NCI-H146 treated with DMSO at 0.1 percent for 48 hours (cell line): Measurements from ENCODE around the gene DLL1.
A peak's percentile ranks its signal among the peaks of the same experiment; 100 is the strongest.

Experiments used
- DNase-seq: peaks from one replicate; lab custom pipeline; 2025; ENCODE audit not compliant: unreplicated experiment; lab: John Stamatoyannopoulos, UW

The DLL1 gene

DNA sequence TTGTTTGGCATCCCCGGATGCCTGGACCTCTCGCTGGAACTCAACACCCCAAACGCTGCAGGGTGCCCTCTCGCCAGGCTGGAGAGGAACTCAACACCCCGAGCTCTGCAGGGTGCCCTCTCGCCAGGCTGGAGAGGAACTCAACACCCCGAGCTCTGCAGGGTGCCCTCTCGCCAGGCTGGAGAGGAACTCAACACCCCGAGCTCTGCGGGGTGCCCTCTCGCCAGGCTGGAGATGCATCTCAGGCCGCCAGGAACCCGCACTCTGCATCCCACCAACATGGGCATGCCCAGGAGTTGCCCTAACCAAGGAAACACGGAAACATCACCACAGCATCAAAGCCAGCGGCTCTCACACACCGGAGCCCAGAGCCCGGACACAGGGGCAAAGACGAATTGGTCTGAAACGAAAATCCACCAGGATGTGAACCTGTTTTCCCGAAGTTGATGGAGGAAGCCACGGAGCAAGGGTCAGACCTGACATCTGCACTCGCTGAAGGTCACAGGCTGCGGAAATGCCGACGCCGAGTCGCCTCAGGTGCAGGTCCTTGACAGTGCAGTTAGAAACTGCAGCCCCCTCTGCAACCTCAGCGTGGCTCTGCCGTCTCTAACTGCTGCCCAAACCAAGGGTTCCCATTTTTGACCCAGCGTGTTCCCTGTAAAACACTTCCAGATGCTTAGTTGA, 37.5 kb downstream of the DLL1 start:
- DNase-seq, result peak; percentile 65

DNA sequence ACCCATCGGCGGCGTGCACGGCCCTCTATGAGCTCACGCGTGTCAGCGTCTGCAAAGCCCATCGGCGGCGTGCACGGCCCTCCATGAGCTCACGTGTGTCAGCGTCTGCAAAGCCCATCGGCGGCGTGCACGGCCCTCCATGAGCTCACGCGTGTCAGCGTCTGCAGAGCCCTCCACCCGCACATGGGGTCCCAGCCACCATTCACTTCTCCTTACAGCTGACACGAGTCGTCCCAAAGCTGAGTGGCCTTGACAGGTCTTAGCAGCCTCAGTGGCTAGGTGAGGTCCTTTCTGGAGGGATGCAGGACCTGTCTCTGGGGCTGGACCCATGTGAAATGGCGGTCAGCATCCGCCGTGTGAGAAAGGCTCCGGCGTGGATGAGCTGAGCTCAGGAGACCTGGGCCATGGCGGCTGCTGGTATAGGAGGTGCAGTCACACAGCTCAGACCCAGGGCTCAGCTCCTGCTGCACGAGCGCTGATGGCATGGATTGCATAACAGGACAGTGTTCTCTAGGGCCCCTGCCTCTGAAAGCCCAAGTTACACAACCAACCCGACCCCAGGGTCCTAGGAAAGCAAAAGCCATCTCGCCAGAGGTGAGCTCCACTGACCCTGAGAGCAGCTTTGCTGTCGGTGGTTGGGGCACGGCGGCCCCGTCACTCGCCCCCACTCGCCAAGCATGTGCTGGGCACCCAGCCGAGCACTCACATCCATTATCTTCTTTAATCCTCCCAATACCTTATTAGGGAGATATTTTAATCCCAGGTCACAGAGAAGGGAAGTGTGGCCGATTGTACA, 38.9 kb downstream of the DLL1 start:
- no peak for DNase-seq

GRCh38 chr6:170250981-170251775, 39.7 kb downstream of the DLL1 start:
- DNase-seq, result no peak

DNA sequence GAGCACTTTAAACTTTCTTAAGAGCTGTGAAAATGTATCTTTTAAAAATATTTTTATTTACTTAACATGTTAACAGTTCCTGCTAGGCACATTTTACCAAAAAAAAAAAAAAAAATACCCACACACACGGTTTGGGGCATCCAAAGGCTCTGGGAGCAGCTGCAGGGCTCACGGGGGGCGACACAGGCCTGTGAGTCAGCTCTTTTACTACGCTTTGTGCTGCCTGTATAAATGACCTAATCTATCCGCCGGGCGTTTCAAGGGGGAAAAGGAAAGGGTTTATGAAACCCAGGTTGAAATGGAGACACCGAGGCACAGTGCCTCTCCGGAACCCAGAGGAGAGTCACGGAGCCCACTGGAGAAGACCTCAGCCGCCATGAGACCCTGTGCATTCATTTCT, 40.4 kb downstream of the DLL1 start:
- DNase-seq, result no peak

DNA sequence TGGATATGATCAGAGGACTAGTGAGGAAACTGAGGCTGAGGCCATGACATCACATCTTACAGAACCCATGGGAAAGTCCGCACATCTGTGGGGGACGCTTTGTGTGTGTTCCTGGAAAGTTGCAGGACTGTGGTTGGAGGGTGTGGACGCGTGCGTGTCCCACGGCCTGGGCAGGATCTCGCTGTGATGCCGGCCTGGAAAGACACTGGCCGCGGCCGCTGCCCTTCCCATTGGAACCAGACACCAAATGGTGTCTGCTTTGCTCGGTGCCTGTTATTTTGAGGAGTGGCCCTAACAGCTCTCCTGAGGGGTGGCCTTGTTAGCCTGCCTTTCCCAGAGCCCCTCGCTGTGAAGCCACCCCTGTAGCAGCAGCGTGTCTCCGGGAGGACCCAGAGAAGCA, 41.1 kb downstream of the DLL1 start:
- no peak for DNase-seq

DNA sequence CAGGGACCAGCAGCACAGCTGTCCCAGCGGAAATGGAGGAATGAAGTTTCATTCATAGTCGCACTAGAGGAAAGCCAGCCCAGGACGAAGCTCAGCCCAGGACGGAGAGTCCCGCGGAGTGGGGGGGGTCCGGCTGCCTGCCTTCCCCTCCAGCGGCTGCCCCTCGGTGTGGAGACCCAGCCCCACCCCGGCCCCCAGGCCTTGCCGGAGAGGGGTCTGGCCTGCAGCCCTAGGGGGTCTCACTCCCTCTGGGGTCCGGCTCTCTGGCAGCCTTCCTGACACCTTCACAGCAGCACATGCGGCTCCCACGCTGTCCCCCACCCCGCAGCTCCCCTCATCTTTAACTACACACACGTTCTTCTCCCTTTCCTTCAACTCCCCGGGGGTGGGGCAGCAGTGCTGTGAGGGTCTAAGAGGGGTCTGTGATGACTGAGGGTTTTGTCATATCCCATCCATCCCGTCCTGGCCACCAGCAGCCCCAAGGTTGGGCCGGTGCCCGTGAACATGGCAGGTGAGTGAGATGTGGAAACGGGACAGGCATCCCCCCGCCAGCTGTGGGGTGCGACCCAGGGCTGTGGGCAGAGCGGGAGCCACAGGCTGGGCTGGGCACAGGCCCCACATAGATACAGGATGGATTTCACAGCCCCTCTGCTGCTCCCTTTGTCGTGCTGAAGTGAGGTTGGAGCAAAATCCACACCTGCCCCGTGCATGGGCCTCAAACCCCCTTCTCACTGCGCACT, 41.8 kb downstream of the DLL1 start:
- no peak for DNase-seq

DNA sequence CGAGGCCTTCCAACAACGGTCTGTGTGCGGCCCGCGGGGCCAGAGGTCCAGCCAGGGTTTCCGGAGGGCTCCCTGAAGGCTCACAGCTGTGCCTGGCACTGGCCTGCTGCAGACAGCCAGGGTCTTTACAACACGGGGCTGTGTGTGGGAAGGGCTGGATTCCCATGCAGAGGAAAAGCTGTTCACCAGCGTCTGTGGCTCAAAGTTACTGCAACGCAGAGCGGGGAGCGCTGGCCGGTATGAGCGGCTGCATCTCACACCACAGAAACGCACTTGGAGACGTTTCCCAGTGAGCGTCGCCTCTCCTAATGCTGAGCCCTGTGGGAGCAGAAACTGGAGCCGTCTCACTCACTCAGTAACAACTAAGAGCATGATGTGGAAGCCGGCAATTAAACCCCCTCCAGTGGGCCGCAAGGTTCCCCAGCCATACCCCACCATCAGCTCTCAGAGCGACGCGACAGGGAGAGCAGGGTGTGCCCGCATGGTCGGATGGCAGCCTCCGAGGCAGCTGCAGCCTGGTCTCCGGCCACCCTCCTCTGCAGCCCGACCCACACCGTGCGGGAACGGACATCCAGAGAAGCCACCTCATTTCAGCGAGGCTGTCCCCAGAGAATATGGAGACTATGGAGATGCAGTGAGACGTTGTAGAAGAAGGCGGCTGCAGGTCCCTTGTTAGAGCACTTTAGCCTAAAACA, 42.6 kb downstream of the DLL1 start:
- DNase-seq, result no peak

DNA sequence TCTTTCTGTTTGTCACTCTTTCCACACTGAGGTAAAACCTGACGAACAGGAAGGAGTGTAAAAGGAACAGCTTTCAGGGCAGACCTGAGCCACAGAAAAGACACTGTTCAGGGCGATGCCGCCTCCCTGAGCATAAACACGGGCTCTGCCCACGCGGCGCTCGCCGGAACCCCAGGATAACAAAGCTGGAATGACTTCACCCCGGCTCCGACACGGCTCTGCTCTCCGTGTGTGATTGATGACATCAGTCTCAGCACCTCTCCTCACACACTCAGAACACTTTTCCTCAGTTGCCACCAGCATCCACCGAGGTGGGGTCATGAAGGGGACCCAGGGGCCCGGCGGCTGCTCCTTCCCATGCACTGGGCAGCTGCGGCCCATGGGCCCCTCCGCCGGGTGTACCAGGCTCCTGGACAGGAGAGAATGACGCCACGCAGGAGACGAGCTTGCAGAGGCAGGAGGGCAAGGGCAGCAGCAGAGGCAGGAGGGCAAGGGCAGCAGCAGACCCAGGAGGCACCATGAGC, 43.6 kb downstream of the DLL1 start:
- no peak for DNase-seq

DNA sequence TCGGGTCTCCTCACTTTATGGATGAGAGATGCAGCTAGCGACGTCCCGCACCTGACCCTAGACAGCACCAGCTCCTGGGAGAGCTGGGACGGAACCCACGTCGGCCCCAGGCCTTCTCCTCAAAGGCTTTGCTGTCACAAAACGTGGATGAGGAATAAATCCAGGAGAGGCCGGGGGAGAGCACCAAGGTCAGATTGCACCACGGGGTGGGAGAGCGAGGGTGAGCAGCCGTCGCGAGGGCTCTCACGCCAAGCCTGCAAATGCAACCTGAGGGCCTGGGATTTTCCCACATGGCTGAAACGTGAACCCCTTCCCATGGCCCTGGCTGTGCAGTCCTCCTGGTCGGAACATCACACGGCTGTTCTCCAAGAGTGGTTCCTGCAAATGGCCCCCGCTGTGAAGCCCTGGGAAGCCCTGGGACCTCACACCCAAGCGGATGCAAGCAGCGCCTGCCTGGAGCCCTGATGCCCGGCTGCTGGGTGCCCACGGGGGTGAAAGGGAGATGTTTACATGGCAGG, 45.3 kb downstream of the DLL1 start:
- DNase-seq, result no peak

DNA sequence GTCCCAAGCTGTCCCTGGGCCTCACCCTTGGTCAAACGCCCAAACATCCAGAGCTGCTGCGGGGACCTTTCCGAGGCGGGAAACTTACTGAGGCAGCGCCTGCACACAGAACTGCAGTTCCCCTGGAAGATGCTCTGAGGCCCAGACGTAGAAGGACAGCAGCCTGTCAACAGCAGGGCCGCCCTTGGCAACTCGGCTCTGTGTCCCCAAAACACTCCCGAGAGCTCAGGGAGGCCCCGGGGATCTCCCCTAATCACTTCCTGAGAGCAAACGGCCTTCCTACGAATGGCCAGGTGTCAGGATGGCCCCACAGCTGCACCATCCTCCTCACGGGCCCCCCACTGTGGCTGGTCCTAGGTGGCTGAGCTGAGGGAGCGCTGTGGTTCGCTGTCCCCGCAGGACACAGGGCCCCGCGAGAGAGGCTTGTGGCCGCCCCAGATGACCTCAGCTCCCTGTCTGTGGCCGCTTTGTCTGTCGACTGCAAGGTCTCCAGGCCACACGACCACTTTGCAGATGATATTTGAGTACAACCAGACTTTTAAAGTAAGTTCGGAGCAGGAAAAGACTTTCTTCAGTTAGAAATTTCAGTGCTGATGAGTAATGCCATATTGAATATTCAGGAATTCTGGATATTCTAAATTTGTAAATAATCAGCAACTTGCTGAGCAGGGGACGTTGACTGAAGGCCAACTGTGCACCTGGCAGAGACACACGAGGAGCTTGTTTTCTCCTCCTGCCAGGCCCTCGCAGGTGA, 46.0 kb downstream of the DLL1 start:
- DNase-seq, result no peak

DNA sequence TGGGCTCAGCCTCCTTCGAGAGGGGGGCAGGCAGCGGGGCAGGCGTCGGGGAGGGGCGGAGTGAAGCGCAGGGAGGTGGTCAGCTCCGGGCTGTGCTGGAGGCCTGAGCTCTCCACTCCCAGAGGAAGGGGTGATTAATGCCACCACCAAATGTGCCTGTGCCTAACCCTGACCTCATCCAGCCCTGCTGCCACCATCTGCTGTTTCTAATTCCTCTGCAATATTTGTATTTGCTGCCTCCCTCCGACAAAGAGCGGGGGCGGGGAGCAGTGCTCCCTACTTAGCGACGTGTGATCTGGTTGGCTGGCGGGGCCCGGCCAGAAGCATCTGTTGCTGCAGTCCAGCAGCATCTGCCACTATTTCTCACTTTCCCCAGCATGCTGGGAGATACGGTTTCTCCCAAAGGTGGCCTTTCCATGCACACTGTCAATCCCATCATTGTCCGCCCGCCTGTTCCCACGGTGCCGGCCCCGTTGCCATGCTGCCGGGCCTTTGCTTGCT, 47.0 kb downstream of the DLL1 start:
- DNase-seq, result peak; percentile 38

GRCh38 chr6:170243386-170243785, 47.5 kb downstream of the DLL1 start:
- DNase-seq, result no peak

- no peak for DNase-seq
These were observed 51.9 kb downstream of the DLL1 start for GRCh38 chr6:170238741-170239565.

- DNase-seq, result no peak
These were observed 52.7 kb downstream of the DLL1 start for GRCh38 chr6:170237999-170238740.

- DNase-seq, result no peak
These were observed 54.6 kb downstream of the DLL1 start for GRCh38 chr6:170236131-170236836.

GRCh38 chr6:170235391-170236125, 55.3 kb downstream of the DLL1 start:
- DNase-seq, result no peak
